Karpas-422 (cell line): ENCODE data around the gene SMIM44. TPM values are rescaled to one million over a fixed set of nuclear protein-coding genes. Genes with fewer than 3 reads are reported as not detected.

Experiments used
- DNase-seq: peaks from one replicate; pipeline ENCODE4 v3.0.0-alpha.2; 2015
- H2AFZ ChIP-seq: fragments of 200-600 bp; sonication (generic); 2 replicates; pipeline ENCODE4 v1.6.1; 2014; ENCODE audit warnings: antibody characterized with exemption, low read length, mixed read lengths
- H3K27ac ChIP-seq: fragments of 200-600 bp; sonication (generic); 2 replicates; pipeline ENCODE4 v1.5.1; 2014; ENCODE audit warnings: mild to moderate bottlenecking, low read length, moderate library complexity
- H3K27me3 ChIP-seq: fragments of 200-600 bp; sonication (generic); 2 replicates; pipeline ENCODE4 v1.6.1; 2014; ENCODE audit warnings: low read length, mixed read lengths
- H3K36me3 ChIP-seq: fragments of 200-600 bp; sonication (generic); 2 replicates; pipeline ENCODE4 v1.6.1; 2014; ENCODE audit warnings: low read length, mixed read lengths; ENCODE audit not compliant: insufficient read depth
- H3K4me1 ChIP-seq: fragments of 200-600 bp; sonication (generic); 2 replicates; pipeline ENCODE4 v1.6.1; 2014; ENCODE audit warnings: mild to moderate bottlenecking, low read length, mixed read lengths
- H3K4me2 ChIP-seq: fragments of 200-600 bp; sonication (generic); 2 replicates; pipeline ENCODE4 v1.6.1; 2014; ENCODE audit warnings: low read length, low read depth, mild to moderate bottlenecking; ENCODE audit not compliant: poor library complexity, severe bottlenecking
- H3K4me3 ChIP-seq: fragments of 200-600 bp; sonication (generic); 2 replicates; pipeline ENCODE4 v1.5.1; 2014; ENCODE audit warnings: mild to moderate bottlenecking, antibody characterized with exemption, low read length, mixed read lengths
- H3K79me2 ChIP-seq: fragments of 200-600 bp; sonication (generic); 2 replicates; pipeline ENCODE4 v1.6.1; 2014; ENCODE audit warnings: mild to moderate bottlenecking, low read length, mixed read lengths
- H3K9ac ChIP-seq: fragments of 200-600 bp; sonication (generic); 2 replicates; pipeline ENCODE4 v1.6.0; 2014; ENCODE audit warnings: low read length
- H3K9me2 ChIP-seq: fragments of 200-600 bp; sonication (generic), shearing (Covaris generic); replicated peaks from 2 replicates; pipeline ENCODE4 v1.6.0; 2014; ENCODE audit warnings: mild to moderate bottlenecking, low read length, moderate library complexity; ENCODE audit not compliant: insufficient read depth
- H3K9me3 ChIP-seq: fragments of 300-700, 200-600 bp; sonication (generic); 2 replicates; pipeline ENCODE4 v1.6.1; 2014; ENCODE audit warnings: low read length, mixed read lengths
- H4K20me1 ChIP-seq: fragments of 200-600 bp; sonication (generic); 2 replicates; pipeline ENCODE4 v1.6.1; 2014; ENCODE audit warnings: mild to moderate bottlenecking, antibody characterized with exemption, low read length, low read depth; ENCODE audit not compliant: insufficient read depth
- total RNA-seq: library from RNA; depleted of rRNA; stranded (reverse); fragments of >200 nt; shearing (Covaris generic); gene quantifications from 2 replicates; pipeline ENCODE4 v1.2.3, GENCODE V29; 2014; ENCODE audit warnings: low replicate concordance

Gene SMIM44
- total RNA-seq, 1 experiment from 2014 or later, result not detected

GRCh38 chr19:3527238-3527910 lies 44.1 kb upstream of the SMIM44 start:
- H3K9ac ChIP-seq, result no peak overlapping the region
- H3K4me2 ChIP-seq, result no peak overlapping the region
- peaks cover under 1% of the 10 kb centered on the region; the same call in 1 of the 2 replicates for H3K79me2 ChIP-seq
- no peaks in the 10 kb centered on the region for H3K9me3 ChIP-seq
- H4K20me1 ChIP-seq, result no peaks in the 10 kb centered on the region
- H3K4me3 ChIP-seq, result no peak overlapping the region
- no peak overlapping the region for H3K27ac ChIP-seq
- H3K9me2 ChIP-seq, result no peaks in the 10 kb centered on the region
- no peak overlapping the region for H2AFZ ChIP-seq
- no peaks in the 10 kb centered on the region for H3K4me1 ChIP-seq
- H3K27me3 ChIP-seq, result no peaks in the 10 kb centered on the region
- no peak for DNase-seq
- no peaks in the 10 kb centered on the region for H3K36me3 ChIP-seq

GRCh38 chr19:3526507-3527237 lies 43.4 kb upstream of the SMIM44 start:
- Histone ChIP-seq H3K79me2 (peaks cover 6% of the 10 kb centered on the region; the same call in 1 of the 2 replicates), H3K9me2 (no peaks in the 10 kb centered on the region), H3K36me3 (no peaks in the 10 kb centered on the region), H3K27ac (no peak overlapping the region), H3K4me3 (no peak overlapping the region), H2AFZ (no peak overlapping the region), H3K4me1 (no peaks in the 10 kb centered on the region), H3K4me2 (no peak overlapping the region), H4K20me1 (no peaks in the 10 kb centered on the region), H3K9ac (no peak overlapping the region), H3K27me3 (no peaks in the 10 kb centered on the region), H3K9me3 (no peaks in the 10 kb centered on the region)
- no peak for DNase-seq

GRCh38 chr19:3524904-3525451 lies 41.7 kb upstream of the SMIM44 start:
- Histone ChIP-seq H3K79me2 (peaks cover 19% of the 10 kb centered on the region), H3K9ac (no peak overlapping the region), H2AFZ (no peak overlapping the region), H3K36me3 (no peaks in the 10 kb centered on the region), H3K4me2 (no peak overlapping the region), H3K4me1 (no peaks in the 10 kb centered on the region), H3K9me2 (no peaks in the 10 kb centered on the region), H3K27ac (no peak overlapping the region), H3K27me3 (no peaks in the 10 kb centered on the region), H3K9me3 (no peaks in the 10 kb centered on the region), H3K4me3 (no peak overlapping the region), H4K20me1 (peaks cover 2% of the 10 kb centered on the region; the same call in 1 of the 2 replicates)
- DNase-seq, result no peak

- H3K4me3 ChIP-seq, result no peak overlapping the region
- no peak overlapping the region for H2AFZ ChIP-seq
- H3K4me2 ChIP-seq, result no peak overlapping the region
- H3K9me2 ChIP-seq, result no peaks in the 10 kb centered on the region
- H3K4me1 ChIP-seq, result peaks cover 3% of the 10 kb centered on the region; the same call in 1 of the 2 replicates
- no peaks in the 10 kb centered on the region for H3K36me3 ChIP-seq
- H3K27me3 ChIP-seq, result no peaks in the 10 kb centered on the region
- H3K79me2 ChIP-seq, result peaks cover 26% of the 10 kb centered on the region
- no peak for DNase-seq
- H3K27ac ChIP-seq, result no peak overlapping the region
- no peaks in the 10 kb centered on the region for H3K9me3 ChIP-seq
- H4K20me1 ChIP-seq, result peaks cover 4% of the 10 kb centered on the region; the same call in 1 of the 2 replicates
- no peak overlapping the region for H3K9ac ChIP-seq
Measured at GRCh38 chr19:3524078-3524842, 41.0 kb upstream of the SMIM44 start.

- peaks cover 9% of the 10 kb centered on the region for H3K4me1 ChIP-seq
- H3K79me2 ChIP-seq, result peaks cover 33% of the 10 kb centered on the region
- H3K27ac ChIP-seq, result no peak overlapping the region
- no peak overlapping the region for H2AFZ ChIP-seq
- H3K4me3 ChIP-seq, result no peak overlapping the region
- no peaks in the 10 kb centered on the region for H3K27me3 ChIP-seq
- no peak for DNase-seq
- no peaks in the 10 kb centered on the region for H3K9me3 ChIP-seq
- H3K4me2 ChIP-seq, result no peak overlapping the region
- no peak overlapping the region for H3K9ac ChIP-seq
- H3K36me3 ChIP-seq, result no peaks in the 10 kb centered on the region
- H4K20me1 ChIP-seq, result peaks cover 4% of the 10 kb centered on the region; the same call in 1 of the 2 replicates
- no peaks in the 10 kb centered on the region for H3K9me2 ChIP-seq
Measured at GRCh38 chr19:3523361-3524077, 40.3 kb upstream of the SMIM44 start.

GRCh38 chr19:3522421-3523360 lies 39.5 kb upstream of the SMIM44 start:
- Histone ChIP-seq H3K4me3 (no peak overlapping the region), H3K4me1 (peaks cover 16% of the 10 kb centered on the region), H3K79me2 (peaks cover 42% of the 10 kb centered on the region), H3K27ac (no peak overlapping the region), H3K4me2 (no peak overlapping the region), H3K9me3 (no peaks in the 10 kb centered on the region), H3K9ac (no peak overlapping the region), H3K9me2 (no peaks in the 10 kb centered on the region), H3K36me3 (no peaks in the 10 kb centered on the region), H3K27me3 (no peaks in the 10 kb centered on the region), H2AFZ (no peak overlapping the region), H4K20me1 (peaks cover 4% of the 10 kb centered on the region; the same call in 1 of the 2 replicates)
- DNase-seq, result no peak

DNA sequence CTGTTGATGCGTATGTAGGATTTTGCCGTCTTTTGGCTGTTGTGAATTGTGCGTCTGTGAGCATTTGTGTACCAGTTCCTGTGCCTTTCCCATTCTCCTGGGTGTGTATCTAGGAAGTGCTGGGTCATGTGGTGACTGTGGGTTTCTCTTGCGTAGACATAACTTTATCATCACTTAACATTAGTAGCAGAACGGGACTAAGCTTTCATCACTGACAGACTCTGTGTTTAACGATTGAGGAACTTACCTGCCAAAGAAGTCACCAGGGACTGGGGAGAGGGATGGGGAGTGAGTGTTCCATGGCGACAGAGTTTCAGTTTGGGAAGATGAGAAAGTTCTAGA lies 37.8 kb upstream of the SMIM44 start:
- no peaks in the 10 kb centered on the region for H3K27me3 ChIP-seq
- no peak overlapping the region for H2AFZ ChIP-seq
- H3K9ac ChIP-seq, result no peak overlapping the region
- peaks cover 57% of the 10 kb centered on the region for H3K79me2 ChIP-seq
- no peaks in the 10 kb centered on the region for H3K36me3 ChIP-seq
- no peak overlapping the region for H3K27ac ChIP-seq
- H4K20me1 ChIP-seq, result peaks cover 9% of the 10 kb centered on the region
- no peaks in the 10 kb centered on the region for H3K9me3 ChIP-seq
- H3K4me1 ChIP-seq, result peaks cover 31% of the 10 kb centered on the region
- no peaks in the 10 kb centered on the region for H3K9me2 ChIP-seq
- no peak overlapping the region for H3K4me3 ChIP-seq
- H3K4me2 ChIP-seq, result no peak overlapping the region
- DNase-seq, result no peak
